ENCODE results near the gene ADGRL3.

Gene ADGRL3

GRCh38 chr4:61407642-61408618, 207.8 kb downstream of the ADGRL3 start:
- Histone ChIP-seq H3K27ac (ENCODE audit: extremely low read depth, low read depth, low read length) (no peak overlapping the region), H3K9me3 (ENCODE audit: control insufficient read depth, insufficient read depth, low read depth, low read length) (no peaks in the 10 kb centered on the region), H3K4me3 (ENCODE audit: low read depth, low read length) (no peak overlapping the region), H3K4me1 (ENCODE audit: control insufficient read depth, insufficient read depth, low read length) (peaks cover 5% of the 10 kb centered on the region; the same call in 1 of the 2 replicates), H3K36me3 (ENCODE audit: control insufficient read depth in 2 of 2, insufficient read depth in 1 of 2, low read length in 2 of 2) (no peaks in the 10 kb centered on the region)
- CTCF ChIA-PET: no interaction called here
- TF ChIP-seq ZSCAN5A (tag by site-specific recombination; IDR thresholded peaks at IDR 0.05) (no peak), ZBTB1 (tag by site-specific recombination; IDR thresholded peaks at IDR 0.05) (no peak), ZNF747 (tag by site-specific recombination; IDR thresholded peaks at IDR 0.05) (no peak), OSR2 (tag by site-specific recombination; IDR thresholded peaks at IDR 0.05) (no peak), HOXA7 (CRISPR knock-in tag; IDR thresholded peaks at IDR 0.05; ENCODE audit: borderline replicate concordance) (no peak), ZNF202 (tag by site-specific recombination; IDR thresholded peaks at IDR 0.05; ENCODE audit: borderline replicate concordance) (no peak), ZNF529 (tag by site-specific recombination; IDR thresholded peaks at IDR 0.05; ENCODE audit: insufficient replicate concordance) (no peak), ZBTB17 (tag by site-specific recombination; IDR thresholded peaks at IDR 0.05) (no peak), ZFP41 (tag by site-specific recombination; IDR thresholded peaks at IDR 0.05; ENCODE audit: borderline replicate concordance) (no peak), ZNF174 (tag by site-specific recombination; IDR thresholded peaks at IDR 0.05) (no peak), ZNF670 (tag by site-specific recombination; IDR thresholded peaks at IDR 0.05; ENCODE audit: low read depth) (no peak)
- TF ChIP-seq, protein P1, sequence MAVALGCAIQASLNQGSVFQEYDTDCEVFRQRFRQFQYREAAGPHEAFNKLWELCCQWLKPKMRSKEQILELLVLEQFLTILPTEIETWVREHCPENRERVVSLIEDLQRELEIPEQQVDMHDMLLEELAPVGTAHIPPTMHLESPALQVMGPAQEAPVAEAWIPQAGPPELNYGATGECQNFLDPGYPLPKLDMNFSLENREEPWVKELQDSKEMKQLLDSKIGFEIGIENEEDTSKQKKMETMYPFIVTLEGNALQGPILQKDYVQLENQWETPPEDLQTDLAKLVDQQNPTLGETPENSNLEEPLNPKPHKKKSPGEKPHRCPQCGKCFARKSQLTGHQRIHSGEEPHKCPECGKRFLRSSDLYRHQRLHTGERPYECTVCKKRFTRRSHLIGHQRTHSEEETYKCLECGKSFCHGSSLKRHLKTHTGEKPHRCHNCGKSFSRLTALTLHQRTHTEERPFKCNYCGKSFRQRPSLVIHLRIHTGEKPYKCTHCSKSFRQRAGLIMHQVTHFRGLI (tag by site-specific recombination; IDR thresholded peaks at IDR 0.05): no peak
- TF ChIP-seq, protein P2, sequence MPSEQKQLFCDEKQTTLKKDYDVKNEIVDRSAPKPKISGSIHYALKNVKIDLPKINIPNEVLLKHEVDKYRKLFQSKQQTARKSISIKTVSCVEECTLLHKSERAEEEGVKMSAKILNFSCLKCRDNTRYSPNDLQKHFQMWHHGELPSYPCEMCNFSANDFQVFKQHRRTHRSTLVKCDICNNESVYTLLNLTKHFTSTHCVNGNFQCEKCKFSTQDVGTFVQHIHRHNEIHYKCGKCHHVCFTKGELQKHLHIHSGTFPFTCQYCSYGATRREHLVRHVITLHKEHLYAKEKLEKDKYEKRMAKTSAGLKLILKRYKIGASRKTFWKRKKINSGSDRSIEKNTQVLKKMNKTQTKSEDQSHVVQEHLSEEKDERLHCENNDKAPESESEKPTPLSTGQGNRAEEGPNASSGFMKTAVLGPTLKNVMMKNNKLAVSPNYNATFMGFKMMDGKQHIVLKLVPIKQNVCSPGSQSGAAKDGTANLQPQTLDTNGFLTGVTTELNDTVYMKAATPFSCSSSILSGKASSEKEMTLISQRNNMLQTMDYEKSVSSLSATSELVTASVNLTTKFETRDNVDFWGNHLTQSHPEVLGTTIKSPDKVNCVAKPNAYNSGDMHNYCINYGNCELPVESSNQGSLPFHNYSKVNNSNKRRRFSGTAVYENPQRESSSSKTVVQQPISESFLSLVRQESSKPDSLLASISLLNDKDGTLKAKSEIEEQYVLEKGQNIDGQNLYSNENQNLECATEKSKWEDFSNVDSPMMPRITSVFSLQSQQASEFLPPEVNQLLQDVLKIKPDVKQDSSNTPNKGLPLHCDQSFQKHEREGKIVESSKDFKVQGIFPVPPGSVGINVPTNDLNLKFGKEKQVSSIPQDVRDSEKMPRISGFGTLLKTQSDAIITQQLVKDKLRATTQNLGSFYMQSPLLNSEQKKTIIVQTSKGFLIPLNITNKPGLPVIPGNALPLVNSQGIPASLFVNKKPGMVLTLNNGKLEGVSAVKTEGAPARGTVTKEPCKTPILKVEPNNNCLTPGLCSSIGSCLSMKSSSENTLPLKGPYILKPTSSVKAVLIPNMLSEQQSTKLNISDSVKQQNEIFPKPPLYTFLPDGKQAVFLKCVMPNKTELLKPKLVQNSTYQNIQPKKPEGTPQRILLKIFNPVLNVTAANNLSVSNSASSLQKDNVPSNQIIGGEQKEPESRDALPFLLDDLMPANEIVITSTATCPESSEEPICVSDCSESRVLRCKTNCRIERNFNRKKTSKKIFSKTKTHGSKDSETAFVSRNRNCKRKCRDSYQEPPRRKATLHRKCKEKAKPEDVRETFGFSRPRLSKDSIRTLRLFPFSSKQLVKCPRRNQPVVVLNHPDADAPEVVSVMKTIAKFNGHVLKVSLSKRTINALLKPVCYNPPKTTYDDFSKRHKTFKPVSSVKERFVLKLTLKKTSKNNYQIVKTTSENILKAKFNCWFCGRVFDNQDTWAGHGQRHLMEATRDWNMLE (tag by site-specific recombination; conservative IDR thresholded peaks at IDR 0.05; ENCODE audit: low read depth): no peak
- TF ChIP-seq, protein P3, sequence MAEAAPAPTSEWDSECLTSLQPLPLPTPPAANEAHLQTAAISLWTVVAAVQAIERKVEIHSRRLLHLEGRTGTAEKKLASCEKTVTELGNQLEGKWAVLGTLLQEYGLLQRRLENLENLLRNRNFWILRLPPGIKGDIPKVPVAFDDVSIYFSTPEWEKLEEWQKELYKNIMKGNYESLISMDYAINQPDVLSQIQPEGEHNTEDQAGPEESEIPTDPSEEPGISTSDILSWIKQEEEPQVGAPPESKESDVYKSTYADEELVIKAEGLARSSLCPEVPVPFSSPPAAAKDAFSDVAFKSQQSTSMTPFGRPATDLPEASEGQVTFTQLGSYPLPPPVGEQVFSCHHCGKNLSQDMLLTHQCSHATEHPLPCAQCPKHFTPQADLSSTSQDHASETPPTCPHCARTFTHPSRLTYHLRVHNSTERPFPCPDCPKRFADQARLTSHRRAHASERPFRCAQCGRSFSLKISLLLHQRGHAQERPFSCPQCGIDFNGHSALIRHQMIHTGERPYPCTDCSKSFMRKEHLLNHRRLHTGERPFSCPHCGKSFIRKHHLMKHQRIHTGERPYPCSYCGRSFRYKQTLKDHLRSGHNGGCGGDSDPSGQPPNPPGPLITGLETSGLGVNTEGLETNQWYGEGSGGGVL (tag by site-specific recombination; IDR thresholded peaks at IDR 0.05): no peak
- TF ChIP-seq, protein P4, sequence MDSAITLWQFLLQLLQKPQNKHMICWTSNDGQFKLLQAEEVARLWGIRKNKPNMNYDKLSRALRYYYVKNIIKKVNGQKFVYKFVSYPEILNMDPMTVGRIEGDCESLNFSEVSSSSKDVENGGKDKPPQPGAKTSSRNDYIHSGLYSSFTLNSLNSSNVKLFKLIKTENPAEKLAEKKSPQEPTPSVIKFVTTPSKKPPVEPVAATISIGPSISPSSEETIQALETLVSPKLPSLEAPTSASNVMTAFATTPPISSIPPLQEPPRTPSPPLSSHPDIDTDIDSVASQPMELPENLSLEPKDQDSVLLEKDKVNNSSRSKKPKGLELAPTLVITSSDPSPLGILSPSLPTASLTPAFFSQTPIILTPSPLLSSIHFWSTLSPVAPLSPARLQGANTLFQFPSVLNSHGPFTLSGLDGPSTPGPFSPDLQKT (IDR thresholded peaks at IDR 0.05; ENCODE audit: borderline replicate concordance, low read depth, low read length): no peak
- POLR2A ChIA-PET: no interaction called here

Measured in HEK293 (cell line).